Urinary bladder (tissue), 4 donors: ENCODE data around the gene CDKL1. TPM values are rescaled to one million over a fixed set of nuclear protein-coding genes. Genes with fewer than 3 reads are reported as not detected.

Experiments used
- DNase-seq: peaks from one replicate; pipeline ENCODE4 v3.0.0-alpha.2; 2015; ENCODE audit errors: extremely low spot score
- H3K27ac ChIP-seq: one replicate; pipeline ENCODE4 v1.5.1; 2013; ENCODE audit warnings: low read depth, mild to moderate bottlenecking, moderate library complexity
- H3K36me3 ChIP-seq: one replicate; pipeline ENCODE4 v1.6.1; 2013; ENCODE audit warnings: mild to moderate bottlenecking, moderate library complexity; ENCODE audit not compliant: insufficient read depth
- H3K4me1 ChIP-seq: one replicate; pipeline ENCODE4 v1.6.1; 2013; ENCODE audit warnings: mild to moderate bottlenecking, moderate library complexity; ENCODE audit not compliant: insufficient read depth
- H3K4me3 ChIP-seq: one replicate; pipeline ENCODE4 v1.5.1; 2013; ENCODE audit warnings: low read depth, low read length
- WGBS: extraction: QIAGEN DNeasy Blood & Tissue Kit; methylation state at CpG from one replicate; pipeline ENCODE4 v1.1.7; 2013; 5-methylcytosine and 5-hydroxymethylcytosine counted together
- polyA plus RNA-seq: library from polyadenylated mRNA; stranded (reverse); fragments of 200-250 nt; gene quantifications from one replicate; pipeline ENCODE4 v1.2.3, GENCODE V29; 2013
- small RNA-seq: library from RNA; depleted of rRNA; stranded (forward); fragments of <200 nt; gene quantifications from one replicate; pipeline ENCODE3, GENCODE V24; 2014
- total RNA-seq: library from RNA; depleted of rRNA; stranded (reverse); fragments of >200 nt; gene quantifications from one replicate; pipeline ENCODE4 v1.2.3, GENCODE V29; 2014
- donor health status: healthy with polysubstance abuse.
- donor health status: healthy.

CDKL1 gene
- total and polyA plus RNA-seq, 2 donors, result 13.4 to 30.7 TPM

GRCh38 chr14:50288146-50288545 lies 108.5 kb downstream of the CDKL1 start:
- Histone ChIP-seq H3K27ac (no peak overlapping the region), H3K36me3 (no peaks in the 10 kb centered on the region), H3K4me3 (no peak overlapping the region), H3K4me1 (no peaks in the 10 kb centered on the region)
- WGBS, result 97% methylated on average over 5 of the region's 5 CpGs
- DNase-seq, result no peak

DNA sequence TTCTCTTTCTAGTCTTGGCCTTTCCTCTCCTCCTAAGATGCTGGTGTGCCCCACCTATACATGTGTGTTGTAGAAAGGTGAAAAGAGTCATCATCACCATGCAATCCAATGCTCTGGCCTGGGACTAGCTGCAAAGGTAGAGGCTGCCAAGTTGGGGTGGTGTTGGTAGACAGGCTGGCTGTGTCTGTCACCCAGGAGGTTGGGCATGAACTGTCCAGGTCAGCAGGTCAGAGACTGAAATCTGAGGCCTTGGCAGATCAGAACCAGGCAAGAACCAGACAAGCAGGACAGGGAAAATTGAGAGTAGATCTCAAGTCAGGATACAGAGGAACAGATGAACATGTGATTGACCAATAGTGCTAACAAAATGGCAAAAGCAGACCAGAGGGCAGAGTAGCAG lies 110.8 kb downstream of the CDKL1 start:
- no peaks in the 10 kb centered on the region for H3K36me3 ChIP-seq

More for the DNA sequence above, 110.8 kb downstream of the CDKL1 start:
- Histone ChIP-seq H3K27ac (no peak overlapping the region), H3K4me1 (no peaks in the 10 kb centered on the region), H3K4me3 (no peak overlapping the region)
- DNase-seq, result no peak

Small RNA genes lying within 50 kb of the gene (small RNA-seq; reads per million reads assigned to genes)
- not detected for gene MIR4504

Other genes with a start within 250 kb of the CDKL1 start
- gene SOS2, start 165.3 kb downstream of the CDKL1 start, total RNA-seq, result 87.9 TPM
- 17.5 TPM for gene SOS2, start 165.3 kb downstream of the CDKL1 start, polyA plus RNA-seq
- gene L2HGDH, start 84.7 kb downstream of the CDKL1 start, total RNA-seq, result 6.7 TPM
- 4.3 TPM for gene L2HGDH, start 84.7 kb downstream of the CDKL1 start, polyA plus RNA-seq
- 11.4 TPM for gene DMAC2L, start 84.6 kb downstream of the CDKL1 start, total RNA-seq
- 15.7 TPM for gene DMAC2L, start 84.6 kb downstream of the CDKL1 start, polyA plus RNA-seq
- 145 TPM for gene MAP4K5, start 135.7 kb upstream of the CDKL1 start, total RNA-seq
- 35.2 TPM for gene MAP4K5, start 135.7 kb upstream of the CDKL1 start, polyA plus RNA-seq
- gene ATL1, start 163.3 kb upstream of the CDKL1 start, total RNA-seq, result 18.6 TPM
- gene ATL1, start 163.3 kb upstream of the CDKL1 start, polyA plus RNA-seq, result 15.0 TPM